Ishikawa (cell line): Measurements from ENCODE around the gene URB2.

Experiments
- CEBPB ChIP-seq: IDR thresholded peaks from 2 replicates; pipeline ENCODE4 v1.6.1; 2012
- CREB1 ChIP-seq: IDR thresholded peaks from 2 replicates; pipeline ENCODE4 v1.6.1; 2012; ENCODE audit warnings: low read depth
- EGR1 ChIP-seq: IDR thresholded peaks from 2 replicates; pipeline ENCODE4 v1.6.1; 2012
- EP300 ChIP-seq: IDR thresholded peaks from 2 replicates; pipeline ENCODE4 v1.6.1; 2012; ENCODE audit warnings: borderline replicate concordance
- FOXM1 ChIP-seq: IDR thresholded peaks from 2 replicates; pipeline ENCODE4 v1.6.1; 2012; ENCODE audit warnings: low read depth, borderline replicate concordance
- NFIC ChIP-seq: IDR thresholded peaks from 2 replicates; pipeline ENCODE4 v1.6.1; 2012
- RAD21 ChIP-seq: IDR thresholded peaks from 2 replicates; pipeline ENCODE4 v1.6.1; 2012; ENCODE audit warnings: low read depth
- TAF1 ChIP-seq: IDR thresholded peaks from 2 replicates; pipeline ENCODE4 v1.6.1; 2012; ENCODE audit warnings: low read depth, mild to moderate bottlenecking
- TCF12 ChIP-seq: IDR thresholded peaks from 2 replicates; pipeline ENCODE4 v1.6.1; 2012; ENCODE audit warnings: low read depth
- TEAD4 ChIP-seq: IDR thresholded peaks from 2 replicates; pipeline ENCODE4 v1.6.1; 2012
- YY1 ChIP-seq: IDR thresholded peaks from 2 replicates; pipeline ENCODE4 v1.6.1; 2012; ENCODE audit warnings: low read depth
- ZBTB7A ChIP-seq: IDR thresholded peaks from 2 replicates; pipeline ENCODE4 v1.6.1; 2012; ENCODE audit warnings: low read depth
- TF ChIP-seq, protein P1 (sequence below): IDR thresholded peaks from 2 replicates; pipeline ENCODE4 v1.6.1; 2012; ENCODE audit warnings: low read depth, mild to moderate bottlenecking
- TF ChIP-seq, protein P2 (sequence below): IDR thresholded peaks from 2 replicates; pipeline ENCODE4 v1.6.1; 2012
- TF ChIP-seq, protein P3 (sequence below): IDR thresholded peaks from 2 replicates; pipeline ENCODE4 v1.6.1; 2012

The URB2 gene

DNA sequence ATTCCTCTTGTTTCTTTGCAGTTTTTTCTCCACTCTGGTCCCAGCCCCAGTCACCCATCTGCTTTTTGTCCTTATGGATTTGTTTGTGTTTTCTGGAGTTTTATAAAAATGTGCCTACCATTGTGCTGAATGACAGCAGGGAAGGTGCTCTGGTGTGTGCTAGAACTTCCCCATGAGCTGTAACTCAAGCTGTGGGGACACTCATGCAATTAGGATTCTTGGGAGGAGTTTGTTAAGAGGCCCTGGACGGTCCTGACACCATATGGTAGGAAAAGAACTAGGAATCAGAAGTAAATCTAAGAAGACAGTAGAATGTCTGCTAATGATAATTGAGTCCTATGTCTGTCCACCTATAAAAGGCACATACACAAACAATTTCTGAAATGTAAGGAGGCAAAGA lies 27.4 kb downstream of the URB2 start:
- TF ChIP-seq, protein P1, sequence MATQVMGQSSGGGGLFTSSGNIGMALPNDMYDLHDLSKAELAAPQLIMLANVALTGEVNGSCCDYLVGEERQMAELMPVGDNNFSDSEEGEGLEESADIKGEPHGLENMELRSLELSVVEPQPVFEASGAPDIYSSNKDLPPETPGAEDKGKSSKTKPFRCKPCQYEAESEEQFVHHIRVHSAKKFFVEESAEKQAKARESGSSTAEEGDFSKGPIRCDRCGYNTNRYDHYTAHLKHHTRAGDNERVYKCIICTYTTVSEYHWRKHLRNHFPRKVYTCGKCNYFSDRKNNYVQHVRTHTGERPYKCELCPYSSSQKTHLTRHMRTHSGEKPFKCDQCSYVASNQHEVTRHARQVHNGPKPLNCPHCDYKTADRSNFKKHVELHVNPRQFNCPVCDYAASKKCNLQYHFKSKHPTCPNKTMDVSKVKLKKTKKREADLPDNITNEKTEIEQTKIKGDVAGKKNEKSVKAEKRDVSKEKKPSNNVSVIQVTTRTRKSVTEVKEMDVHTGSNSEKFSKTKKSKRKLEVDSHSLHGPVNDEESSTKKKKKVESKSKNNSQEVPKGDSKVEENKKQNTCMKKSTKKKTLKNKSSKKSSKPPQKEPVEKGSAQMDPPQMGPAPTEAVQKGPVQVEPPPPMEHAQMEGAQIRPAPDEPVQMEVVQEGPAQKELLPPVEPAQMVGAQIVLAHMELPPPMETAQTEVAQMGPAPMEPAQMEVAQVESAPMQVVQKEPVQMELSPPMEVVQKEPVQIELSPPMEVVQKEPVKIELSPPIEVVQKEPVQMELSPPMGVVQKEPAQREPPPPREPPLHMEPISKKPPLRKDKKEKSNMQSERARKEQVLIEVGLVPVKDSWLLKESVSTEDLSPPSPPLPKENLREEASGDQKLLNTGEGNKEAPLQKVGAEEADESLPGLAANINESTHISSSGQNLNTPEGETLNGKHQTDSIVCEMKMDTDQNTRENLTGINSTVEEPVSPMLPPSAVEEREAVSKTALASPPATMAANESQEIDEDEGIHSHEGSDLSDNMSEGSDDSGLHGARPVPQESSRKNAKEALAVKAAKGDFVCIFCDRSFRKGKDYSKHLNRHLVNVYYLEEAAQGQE = no peak
- no peak for TF ChIP-seq TAF1
- no peak for TF ChIP-seq CEBPB
- no peak for TF ChIP-seq YY1
- TF ChIP-seq NFIC = no peak

DNA sequence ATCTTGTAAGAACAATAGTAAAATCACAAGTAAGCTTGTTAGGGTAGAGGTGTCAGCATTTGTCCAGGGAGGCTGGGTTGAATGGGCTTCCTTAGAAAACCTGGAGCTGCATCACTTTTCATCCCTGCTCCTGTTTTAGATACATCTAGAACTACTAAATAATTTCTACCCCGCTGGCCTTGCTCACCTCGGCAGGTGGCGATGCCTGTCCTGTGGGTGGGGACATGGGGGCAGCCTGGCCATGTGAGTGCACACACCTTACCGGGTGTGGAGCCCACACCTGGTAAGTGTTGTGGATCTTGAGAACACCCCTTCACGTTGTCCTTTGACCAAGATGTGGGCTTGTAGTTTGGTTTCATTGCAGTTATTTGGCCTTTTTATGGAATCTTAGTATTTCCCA lies 29.7 kb downstream of the URB2 start:
- TF ChIP-seq TCF12 (no peak), TAF1 (no peak), NFIC (no peak), RAD21 (no peak), EGR1 (no peak), FOXM1 (no peak), EP300 (no peak), CEBPB (no peak), ZBTB7A (no peak)
- TF ChIP-seq, protein P2, sequence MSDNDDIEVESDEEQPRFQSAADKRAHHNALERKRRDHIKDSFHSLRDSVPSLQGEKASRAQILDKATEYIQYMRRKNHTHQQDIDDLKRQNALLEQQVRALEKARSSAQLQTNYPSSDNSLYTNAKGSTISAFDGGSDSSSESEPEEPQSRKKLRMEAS = no peak

DNA sequence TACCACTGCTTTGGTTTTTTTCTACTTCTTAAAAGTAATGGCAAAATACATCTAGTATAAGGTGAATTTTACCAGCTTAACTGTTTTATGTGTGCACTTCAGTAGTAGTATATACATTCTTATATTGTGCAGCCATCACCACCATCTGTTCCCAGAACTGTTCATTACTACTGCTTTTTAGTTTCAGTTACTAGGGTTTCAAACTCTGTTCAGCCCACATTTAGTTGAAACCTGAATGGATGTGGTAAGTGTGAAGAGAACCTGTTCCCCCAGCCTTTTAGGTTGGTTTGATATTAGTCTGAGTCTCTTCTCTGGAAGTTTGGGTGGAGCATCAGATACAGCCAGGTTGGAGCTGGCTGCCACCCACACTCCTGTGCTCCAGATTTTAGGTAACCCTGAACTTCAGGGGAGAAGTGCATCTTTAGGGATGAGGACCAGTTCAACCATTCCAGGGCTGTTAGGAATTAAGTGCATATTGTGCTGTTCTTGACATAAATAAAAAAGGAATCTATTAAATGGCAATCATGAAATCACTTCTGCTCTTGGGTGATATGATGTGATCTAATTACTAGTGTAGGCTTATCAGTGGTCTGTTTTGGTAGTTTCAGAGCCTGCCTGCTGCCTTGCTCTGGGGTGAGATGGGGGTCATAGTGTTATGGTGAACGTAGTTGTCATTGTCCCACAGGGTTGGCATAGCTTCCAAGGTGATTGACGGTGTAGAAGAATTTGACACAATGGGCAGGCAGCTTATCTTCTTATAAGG lies 32.1 kb downstream of the URB2 start:
- TF ChIP-seq TCF12 (no peak), TAF1 (no peak), EP300 (no peak), NFIC (no peak), CREB1 (no peak), ZBTB7A (no peak), RAD21 (no peak), FOXM1 (no peak), YY1 (no peak), EGR1 (no peak), CEBPB (no peak), TEAD4 (no peak)
- TF ChIP-seq, protein P1 = no peak
- TF ChIP-seq, protein P2 = no peak
- TF ChIP-seq, protein P3, sequence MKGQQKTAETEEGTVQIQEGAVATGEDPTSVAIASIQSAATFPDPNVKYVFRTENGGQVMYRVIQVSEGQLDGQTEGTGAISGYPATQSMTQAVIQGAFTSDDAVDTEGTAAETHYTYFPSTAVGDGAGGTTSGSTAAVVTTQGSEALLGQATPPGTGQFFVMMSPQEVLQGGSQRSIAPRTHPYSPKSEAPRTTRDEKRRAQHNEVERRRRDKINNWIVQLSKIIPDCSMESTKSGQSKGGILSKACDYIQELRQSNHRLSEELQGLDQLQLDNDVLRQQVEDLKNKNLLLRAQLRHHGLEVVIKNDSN = no peak

DNA sequence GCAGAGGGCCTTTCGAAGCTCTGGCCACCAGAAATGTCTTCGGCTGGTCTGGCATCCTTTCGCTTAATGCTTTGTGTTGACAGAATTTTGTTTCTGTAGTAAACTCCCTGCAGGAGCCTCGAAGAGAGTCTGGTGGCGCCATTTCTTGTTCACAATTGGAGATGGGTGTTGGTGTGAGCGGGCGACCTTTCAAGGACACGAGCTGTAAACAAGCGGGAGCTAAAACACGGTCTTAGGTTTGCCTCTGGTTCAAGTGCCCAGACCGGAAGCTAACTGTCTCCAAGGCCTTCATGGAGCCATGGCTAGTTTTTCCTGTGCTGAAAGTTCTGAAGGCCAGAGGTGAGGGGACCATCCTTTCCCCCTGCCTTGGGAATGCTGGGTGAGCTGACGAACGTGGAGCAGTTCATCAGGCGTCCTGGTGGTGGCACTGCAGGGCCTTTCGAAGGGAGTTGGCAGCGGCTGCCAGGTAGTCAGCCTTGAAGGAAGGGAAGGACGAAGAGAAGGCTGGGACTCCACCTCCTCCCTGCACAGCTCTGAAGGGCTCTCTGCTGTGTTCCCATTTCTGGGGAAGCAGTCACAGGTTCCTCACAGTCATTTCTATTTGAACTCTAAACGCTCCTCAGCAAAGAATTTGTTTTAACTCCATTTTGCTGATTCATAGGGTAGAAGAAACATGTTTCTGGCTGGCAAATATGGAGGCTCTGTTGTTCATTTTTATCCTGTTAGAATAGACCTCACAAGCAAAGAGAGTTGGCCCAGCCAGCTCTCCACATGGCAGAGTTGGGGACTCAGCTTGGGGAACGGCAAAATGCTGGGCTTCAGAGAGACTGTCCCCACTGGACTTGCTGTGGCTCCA lies 35.2 kb downstream of the URB2 start:
- TF ChIP-seq RAD21 = peak; percentile 93
- TF ChIP-seq YY1 = no peak
- TF ChIP-seq NFIC = peak; percentile 26; the same call in 1 of the 2 replicates

DNA sequence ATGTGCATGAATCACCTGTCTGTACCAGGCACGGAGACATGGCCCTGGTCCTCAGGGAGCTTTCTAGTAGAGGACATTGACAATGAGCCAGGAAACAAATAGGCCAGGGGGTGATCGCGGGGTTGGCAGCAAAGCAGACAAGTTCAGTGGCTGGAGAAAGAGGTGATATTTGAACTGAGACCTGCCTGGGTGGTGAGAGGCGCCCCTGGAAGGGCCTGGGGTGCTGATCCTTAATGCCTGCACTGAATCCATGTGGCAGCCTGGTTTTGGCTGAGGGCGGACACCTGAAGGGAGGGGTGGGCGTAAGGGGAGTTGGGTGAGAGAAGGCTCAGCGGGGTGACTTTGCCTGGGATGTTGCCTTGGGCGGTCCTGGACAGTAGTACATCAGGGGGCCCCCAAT lies 35.9 kb downstream of the URB2 start:
- TF ChIP-seq EGR1 (no peak), EP300 (no peak), CEBPB (no peak), TCF12 (no peak), FOXM1 (no peak), ZBTB7A (no peak), CREB1 (no peak), NFIC (no peak), TEAD4 (no peak), TAF1 (no peak), YY1 (no peak), RAD21 (no peak)
- TF ChIP-seq, protein P1 = no peak
- TF ChIP-seq, protein P3 = no peak
- TF ChIP-seq, protein P2 = no peak
